Heart left ventricle (tissue), 13 donors: ENCODE results near the gene ZNF687.

ENCODE experiments used
- POLR2A ChIP-seq, 2 donors: fragments of 450-650 bp; IDR thresholded peaks; one replicate each; pipeline ENCODE4 v1.6.1; 2017; ENCODE audit warnings: antibody characterized with exemption in 2 of 2, mild to moderate bottlenecking in 2 of 2, moderate library complexity in 2 of 2
- TF ChIP-seq, protein P1 (sequence below), 12 donors: fragments of 200-600 bp; sonication (generic) in 4 of 12; IDR thresholded peaks; one replicate each; pipeline versions ENCODE4 v1.5.0 to v1.8.0; 2018 to 2022; ENCODE audit warnings: antibody characterized with exemption in 12 of 12, mild to moderate bottlenecking in 5 of 12
- donor health status: ischemic (EF 13 %, LVEDD 7.1; RV severe dilation, severe dysfunction).
- donor health status: DM: no; HTN: yes; CAD: no.
- donor health status: DM: no; HTN: no; CAD: no.
- donor health status: ischemic (EF 25% LVEDD 6.9; RV normal size, moderate dysfunction).
- donor health status: ischemic (EF 25% LVEDD 5.7; RV mildly dilated, moderate dysfunction).
- donor health status: ischemic (EF 35%, LVEDD 5.7; RV mildly dilated, moderate dysfunction).
- donor health status: nonischemic (EF 11% LVEDD 7.7; RV severe dilation, severe dysfunction).
- donor health status: DM: yes; HTN: yes; CAD: no.
- donor health status: PGD.
- donor health status: ischemic (EF 29% LVEDD 5.4; RV normal size, mild dysfunction).
- donor health status: nonischemic (EF 23%, LVEDD 6.1; RV moderate dilation, normal function).

DNA sequence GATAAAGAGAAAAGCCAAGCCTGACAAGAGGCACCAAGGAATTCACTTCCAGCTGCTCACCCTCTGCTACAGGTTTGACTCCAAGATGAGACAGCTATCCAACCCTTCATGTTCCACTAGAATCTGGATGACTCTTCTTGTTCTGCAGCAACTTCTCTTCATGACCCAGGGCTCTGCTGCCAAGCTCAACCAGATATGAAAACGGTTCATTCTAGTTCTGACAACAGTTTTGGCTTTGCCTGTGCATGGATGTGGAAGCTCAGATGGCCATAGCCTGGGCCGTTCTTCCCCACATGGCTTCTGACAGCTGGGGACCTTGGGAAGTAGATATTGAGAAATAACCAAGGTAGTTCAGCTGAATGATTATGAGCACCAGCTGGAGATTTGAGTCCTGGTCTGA lies 31.4 kb downstream of the ZNF687 start:
- TF ChIP-seq, protein P1, sequence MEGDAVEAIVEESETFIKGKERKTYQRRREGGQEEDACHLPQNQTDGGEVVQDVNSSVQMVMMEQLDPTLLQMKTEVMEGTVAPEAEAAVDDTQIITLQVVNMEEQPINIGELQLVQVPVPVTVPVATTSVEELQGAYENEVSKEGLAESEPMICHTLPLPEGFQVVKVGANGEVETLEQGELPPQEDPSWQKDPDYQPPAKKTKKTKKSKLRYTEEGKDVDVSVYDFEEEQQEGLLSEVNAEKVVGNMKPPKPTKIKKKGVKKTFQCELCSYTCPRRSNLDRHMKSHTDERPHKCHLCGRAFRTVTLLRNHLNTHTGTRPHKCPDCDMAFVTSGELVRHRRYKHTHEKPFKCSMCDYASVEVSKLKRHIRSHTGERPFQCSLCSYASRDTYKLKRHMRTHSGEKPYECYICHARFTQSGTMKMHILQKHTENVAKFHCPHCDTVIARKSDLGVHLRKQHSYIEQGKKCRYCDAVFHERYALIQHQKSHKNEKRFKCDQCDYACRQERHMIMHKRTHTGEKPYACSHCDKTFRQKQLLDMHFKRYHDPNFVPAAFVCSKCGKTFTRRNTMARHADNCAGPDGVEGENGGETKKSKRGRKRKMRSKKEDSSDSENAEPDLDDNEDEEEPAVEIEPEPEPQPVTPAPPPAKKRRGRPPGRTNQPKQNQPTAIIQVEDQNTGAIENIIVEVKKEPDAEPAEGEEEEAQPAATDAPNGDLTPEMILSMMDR (IDR thresholded peaks at IDR 0.05) = no peak
- TF ChIP-seq POLR2A (IDR thresholded peaks at IDR 0.05) = no peak
